Hepatocyte (in vitro differentiated cells): ENCODE measurements around the gene DPF3. TPM values are rescaled to one million over a fixed set of nuclear protein-coding genes. Genes with fewer than 3 reads are reported as not detected.

Experiments used
- DNase-seq: peaks from one replicate; pipeline ENCODE4 v3.0.0-alpha.2; 2016; ENCODE audit warnings: low spot score
- H2AFZ ChIP-seq: fragments of 200-600 bp; sonication (generic); 2 replicates; pipeline ENCODE4 v1.6.0; 2016; ENCODE audit warnings: antibody characterized with exemption, mild to moderate bottlenecking
- H3K27ac ChIP-seq: fragments of 200-600 bp; sonication (generic); 2 replicates; pipeline ENCODE4 v1.5.1; 2016; ENCODE audit warnings: mild to moderate bottlenecking
- H3K27me3 ChIP-seq: fragments of 200-600 bp; sonication (generic); 2 replicates; pipeline ENCODE4 v1.6.1; 2016
- H3K36me3 ChIP-seq: fragments of 200-600 bp; sonication (generic); replicated peaks from 2 replicates; pipeline ENCODE4 v1.5.1; 2016; ENCODE audit warnings: low read depth; ENCODE audit not compliant: insufficient read depth
- H3K4me1 ChIP-seq: fragments of 200-600 bp; sonication (generic); 2 replicates; pipeline ENCODE4 v1.5.1; 2016; ENCODE audit warnings: mild to moderate bottlenecking, moderate library complexity; ENCODE audit not compliant: insufficient read depth
- H3K4me2 ChIP-seq: fragments of 200-600 bp; sonication (generic); 2 replicates; pipeline ENCODE4 v1.6.0; 2016
- H3K4me3 ChIP-seq: fragments of 200-600 bp; sonication (generic); 2 replicates; pipeline ENCODE4 v1.5.1; 2016; ENCODE audit warnings: mild to moderate bottlenecking
- H3K79me2 ChIP-seq: fragments of 200-600 bp; sonication (generic); 2 replicates; pipeline ENCODE4 v1.6.0; 2017; ENCODE audit warnings: mild to moderate bottlenecking
- H3K9me2 ChIP-seq: fragments of 200-600 bp; sonication (generic); replicated peaks from 2 replicates; pipeline ENCODE4 v1.6.0; 2017; ENCODE audit warnings: mild to moderate bottlenecking; ENCODE audit not compliant: insufficient read depth
- H3K9me3 ChIP-seq: fragments of 200-600 bp; sonication (generic); 2 replicates; pipeline ENCODE4 v1.5.1; 2016; ENCODE audit warnings: low read depth, mild to moderate bottlenecking
- H4K20me1 ChIP-seq: fragments of 200-600 bp; sonication (generic); 2 replicates; pipeline ENCODE4 v1.6.0; 2016; ENCODE audit warnings: mild to moderate bottlenecking; ENCODE audit not compliant: insufficient read depth, poor library complexity, severe bottlenecking
- EZH2 ChIP-seq: fragments of 200-600 bp; sonication (generic); IDR thresholded peaks from 2 replicates; pipeline ENCODE4 v1.6.1; 2016; ENCODE audit warnings: antibody characterized with exemption, mild to moderate bottlenecking, borderline replicate concordance
- EZH2phosphoT487 ChIP-seq: fragments of 200-600 bp; sonication (generic); IDR thresholded peaks from one replicate; pipeline ENCODE4 v1.6.1; 2018; ENCODE audit warnings: antibody characterized with exemption, mild to moderate bottlenecking, low read depth, moderate library complexity; ENCODE audit not compliant: unreplicated experiment, severe bottlenecking
- WGBS: methylation state at CpG from one replicate; pipeline ENCODE4 v1.1.6; 2016; ENCODE audit warnings: low lambda C conversion rate; ENCODE audit errors: missing lambda C conversion rate; 5-methylcytosine and 5-hydroxymethylcytosine counted together
- polyA plus RNA-seq: library from polyadenylated mRNA; unstranded; fragments of >200 nt; fragmentation: Nextera tagmentation; extraction: Ambion mirVana; gene quantifications from 2 replicates; pipeline ENCODE4 v1.2.1, GENCODE V29; 2016
- total RNA-seq: library from RNA; depleted of rRNA; stranded (reverse); fragments of >200 nt; gene quantifications from 2 replicates; pipeline ENCODE4 v1.2.3, GENCODE V29; 2014
- TF ChIP-seq, protein P1 (sequence below): fragments of 200-600 bp; sonication (generic); IDR thresholded peaks from 2 replicates; pipeline ENCODE4 v1.5.1; 2016; ENCODE audit warnings: antibody characterized with exemption, mild to moderate bottlenecking; ENCODE audit not compliant: poor library complexity

Gene DPF3
- total and polyA plus RNA-seq, 2 experiments from 2014 or later = 0.21 to 0.47 TPM

DNA sequence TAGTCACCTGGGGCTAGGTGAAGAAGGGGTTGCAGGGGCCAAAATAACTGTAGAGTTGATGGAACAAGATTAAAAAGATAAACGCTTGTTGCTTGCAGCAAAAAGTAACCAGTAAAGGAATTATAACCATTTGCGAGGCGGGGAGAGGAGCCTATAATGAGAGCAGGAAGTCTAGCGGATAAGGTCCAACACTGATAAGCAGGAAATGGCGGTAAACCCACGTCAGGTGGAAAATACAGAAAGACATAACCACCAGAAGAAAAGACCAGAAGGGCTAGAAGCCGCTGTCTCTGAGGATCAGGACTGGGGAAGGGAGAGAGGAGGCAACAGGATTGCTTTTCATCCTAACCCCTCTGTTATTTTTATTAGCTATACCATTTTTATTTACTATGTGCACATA, 303.3 kb downstream of the DPF3 start:
- TF ChIP-seq, protein P1, sequence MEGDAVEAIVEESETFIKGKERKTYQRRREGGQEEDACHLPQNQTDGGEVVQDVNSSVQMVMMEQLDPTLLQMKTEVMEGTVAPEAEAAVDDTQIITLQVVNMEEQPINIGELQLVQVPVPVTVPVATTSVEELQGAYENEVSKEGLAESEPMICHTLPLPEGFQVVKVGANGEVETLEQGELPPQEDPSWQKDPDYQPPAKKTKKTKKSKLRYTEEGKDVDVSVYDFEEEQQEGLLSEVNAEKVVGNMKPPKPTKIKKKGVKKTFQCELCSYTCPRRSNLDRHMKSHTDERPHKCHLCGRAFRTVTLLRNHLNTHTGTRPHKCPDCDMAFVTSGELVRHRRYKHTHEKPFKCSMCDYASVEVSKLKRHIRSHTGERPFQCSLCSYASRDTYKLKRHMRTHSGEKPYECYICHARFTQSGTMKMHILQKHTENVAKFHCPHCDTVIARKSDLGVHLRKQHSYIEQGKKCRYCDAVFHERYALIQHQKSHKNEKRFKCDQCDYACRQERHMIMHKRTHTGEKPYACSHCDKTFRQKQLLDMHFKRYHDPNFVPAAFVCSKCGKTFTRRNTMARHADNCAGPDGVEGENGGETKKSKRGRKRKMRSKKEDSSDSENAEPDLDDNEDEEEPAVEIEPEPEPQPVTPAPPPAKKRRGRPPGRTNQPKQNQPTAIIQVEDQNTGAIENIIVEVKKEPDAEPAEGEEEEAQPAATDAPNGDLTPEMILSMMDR = no peak
- TF ChIP-seq EZH2 = no peak
- Histone ChIP-seq H3K27me3 (peaks cover 3% of the 10 kb centered on the region), H3K9me3 (no peaks in the 10 kb centered on the region), H3K4me1 (no peaks in the 10 kb centered on the region), H3K4me3 (no peak overlapping the region), H3K9me2 (no peaks in the 10 kb centered on the region), H3K4me2 (no peak overlapping the region), H3K27ac (no peak overlapping the region), H2AFZ (no peak overlapping the region), H3K79me2 (no peaks in the 10 kb centered on the region), H3K36me3 (no peaks in the 10 kb centered on the region), H4K20me1 (no peaks in the 10 kb centered on the region)
- WGBS = 61% methylated on average over 7 of the region's 7 CpGs
- DNase-seq = no peak

DNA sequence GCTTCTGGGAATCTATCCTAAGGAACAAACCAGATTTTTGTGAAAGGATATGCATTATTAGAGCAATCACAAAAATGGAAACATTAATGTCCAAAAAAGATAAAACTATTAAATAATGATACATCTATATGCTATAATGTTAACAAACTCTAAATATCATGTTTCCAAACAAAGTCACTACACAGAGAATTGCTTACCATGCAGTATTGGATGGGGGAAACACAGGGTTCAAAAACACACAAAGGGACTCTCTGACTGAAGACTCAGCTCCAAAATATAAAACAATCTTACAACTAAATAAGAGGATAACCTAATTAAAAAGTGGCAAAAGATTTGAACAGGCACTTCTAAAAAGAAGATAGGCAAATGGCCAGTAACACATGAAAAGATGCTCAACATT, 304.2 kb downstream of the DPF3 start:
- Histone ChIP-seq H3K27ac (no peak overlapping the region), H3K4me3 (no peak overlapping the region), H2AFZ (no peak overlapping the region), H3K27me3 (peaks cover 3% of the 10 kb centered on the region), H3K9me3 (no peaks in the 10 kb centered on the region), H3K4me1 (no peaks in the 10 kb centered on the region), H4K20me1 (no peaks in the 10 kb centered on the region), H3K36me3 (no peaks in the 10 kb centered on the region), H3K9me2 (no peaks in the 10 kb centered on the region), H3K79me2 (no peaks in the 10 kb centered on the region), H3K4me2 (no peak overlapping the region)
- TF ChIP-seq, protein P1 = no peak
- TF ChIP-seq EZH2phosphoT487 = no peak
- no peak for TF ChIP-seq EZH2
- DNase-seq = no peak

DNA sequence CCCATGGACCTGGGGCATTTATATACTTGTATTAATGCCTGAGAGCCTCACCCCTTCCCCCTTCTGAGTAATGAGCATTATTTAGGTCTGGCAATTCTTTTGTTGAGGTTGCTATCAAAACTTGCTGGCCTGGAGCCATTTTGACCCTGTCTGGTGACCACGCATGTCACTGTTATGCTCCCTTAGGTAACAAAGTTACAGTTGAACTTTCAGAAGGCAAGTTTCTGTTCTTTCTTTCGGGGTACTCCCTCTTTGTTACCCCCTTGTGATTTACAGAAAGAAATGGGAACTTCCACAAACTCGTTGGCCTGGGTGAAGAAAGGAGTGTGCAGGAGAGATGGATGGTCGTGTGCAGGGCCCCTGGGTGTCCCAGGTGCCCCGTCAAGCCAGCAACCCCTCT, 305.4 kb downstream of the DPF3 start:
- DNase-seq = no peak
- no peak overlapping the region for H2AFZ ChIP-seq
- H3K36me3 ChIP-seq = no peaks in the 10 kb centered on the region
- H3K4me1 ChIP-seq = no peaks in the 10 kb centered on the region
- TF ChIP-seq EZH2 (no peak), EZH2phosphoT487 (no peak)
- TF ChIP-seq, protein P1 = no peak
- 87% methylated on average over 5 of the region's 5 CpGs for WGBS
- no peaks in the 10 kb centered on the region for H3K79me2 ChIP-seq
- H4K20me1 ChIP-seq = no peaks in the 10 kb centered on the region
- no peaks in the 10 kb centered on the region for H3K9me2 ChIP-seq
- H3K27ac ChIP-seq = no peak overlapping the region
- no peak overlapping the region for H3K4me3 ChIP-seq
- H3K9me3 ChIP-seq = no peaks in the 10 kb centered on the region
- H3K4me2 ChIP-seq = no peak overlapping the region
- peaks cover 3% of the 10 kb centered on the region for H3K27me3 ChIP-seq
